Amniotic stem cell (primary cell): ENCODE measurements around the gene SENP8.
"Not testable (repeated sequence)": the region's sequence is repeated elsewhere in the genome, so short reads cannot be mapped to it uniquely, and the experiment has no call there.

Experiments used
- DNase-seq: peaks from one replicate; lab custom pipeline; 2025; lab: John Stamatoyannopoulos, UW

SENP8 gene

GRCh38 chr15:72118017-72118978 is at the start of gene SENP8, which contains the start of gene MYO9A:
Gene SENP8 (plus strand): TSS chr15:72118403. CDS start chr15:72139624, 21,221 bp downstream.
Gene MYO9A (minus strand): TSS chr15:72118150. CDS start chr15:72046563, 71,587 bp downstream.
- DNase-seq: peak; percentile 96

- no peak for DNase-seq
Measured at GRCh38 chr15:72068856-72069255, 49.3 kb upstream of the SENP8 start.

DNA sequence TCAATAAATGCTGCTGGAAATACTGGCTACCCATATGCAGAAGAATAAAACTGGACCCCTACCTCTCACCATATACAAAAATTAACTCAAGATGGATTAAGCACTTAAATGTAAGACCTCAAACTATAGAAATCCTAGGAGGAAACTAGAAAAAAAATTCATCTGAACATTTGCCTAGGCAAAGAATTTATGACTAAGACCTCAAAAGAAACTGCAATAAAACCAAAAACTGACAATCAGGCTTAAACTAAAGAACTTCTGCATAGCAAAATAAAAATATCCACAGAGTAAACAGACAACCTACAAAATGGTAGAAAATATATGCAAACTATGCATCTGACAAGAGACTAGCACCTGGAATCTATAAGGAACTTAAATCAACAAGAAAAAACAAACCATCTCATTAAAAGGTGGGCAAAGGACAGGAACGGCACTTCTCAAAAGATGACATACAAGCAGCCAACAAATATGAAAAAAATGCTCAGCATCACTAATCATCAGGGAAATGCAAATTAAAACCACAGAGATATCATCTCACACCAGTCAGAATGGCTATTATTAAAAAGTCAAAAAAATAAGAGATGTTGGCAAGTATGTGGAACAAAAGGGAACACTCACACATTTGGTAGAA is 47.3 kb upstream of the SENP8 start:
- DNase-seq: no peak

- not testable (repeated sequence) for DNase-seq
Measured at GRCh38 chr15:72071448-72071825, 46.8 kb upstream of the SENP8 start.

- no peak for DNase-seq
Measured at GRCh38 chr15:72074335-72075060, 43.7 kb upstream of the SENP8 start.

DNA sequence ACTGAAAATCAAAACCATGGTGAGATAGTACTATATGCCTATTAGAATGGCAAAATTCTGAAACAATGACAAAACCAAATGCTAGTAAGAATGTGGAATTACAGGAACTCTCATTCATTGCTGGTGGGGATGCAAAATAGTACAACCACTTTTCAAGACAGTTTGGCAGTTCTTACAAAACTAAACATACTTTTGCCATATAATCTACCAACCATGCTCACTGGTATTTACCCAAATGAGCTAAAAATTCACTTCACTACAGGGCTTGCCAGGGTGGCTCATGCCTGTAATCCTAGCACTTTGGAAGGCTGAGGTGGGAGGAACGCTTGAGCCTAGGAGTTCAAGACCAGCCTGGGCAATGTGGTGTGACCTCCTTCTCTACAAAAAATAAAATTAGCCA is 40.3 kb upstream of the SENP8 start:
- DNase-seq: no peak

- no peak for DNase-seq
Measured at GRCh38 chr15:72078887-72079286, 39.3 kb upstream of the SENP8 start.

DNA sequence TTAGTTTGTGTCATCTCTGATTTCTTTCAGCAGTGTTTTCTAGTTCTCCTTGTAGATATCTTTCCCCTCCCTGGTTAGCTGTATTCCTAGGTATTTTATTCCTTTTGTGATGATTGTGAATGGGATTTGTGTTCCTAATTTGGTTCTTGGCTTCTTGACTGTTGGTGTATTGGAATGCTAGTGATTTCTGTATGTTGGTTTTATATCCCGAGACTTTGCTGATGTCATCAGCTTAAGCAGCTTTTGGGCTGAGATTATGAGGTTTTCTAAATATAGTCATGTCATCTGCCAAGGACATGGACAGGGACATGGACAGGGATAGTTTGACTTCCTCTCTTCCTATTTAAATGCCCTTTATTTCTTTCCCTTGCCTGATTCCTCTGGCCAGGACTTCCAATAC is 36.0 kb upstream of the SENP8 start:
- no peak for DNase-seq

DNA sequence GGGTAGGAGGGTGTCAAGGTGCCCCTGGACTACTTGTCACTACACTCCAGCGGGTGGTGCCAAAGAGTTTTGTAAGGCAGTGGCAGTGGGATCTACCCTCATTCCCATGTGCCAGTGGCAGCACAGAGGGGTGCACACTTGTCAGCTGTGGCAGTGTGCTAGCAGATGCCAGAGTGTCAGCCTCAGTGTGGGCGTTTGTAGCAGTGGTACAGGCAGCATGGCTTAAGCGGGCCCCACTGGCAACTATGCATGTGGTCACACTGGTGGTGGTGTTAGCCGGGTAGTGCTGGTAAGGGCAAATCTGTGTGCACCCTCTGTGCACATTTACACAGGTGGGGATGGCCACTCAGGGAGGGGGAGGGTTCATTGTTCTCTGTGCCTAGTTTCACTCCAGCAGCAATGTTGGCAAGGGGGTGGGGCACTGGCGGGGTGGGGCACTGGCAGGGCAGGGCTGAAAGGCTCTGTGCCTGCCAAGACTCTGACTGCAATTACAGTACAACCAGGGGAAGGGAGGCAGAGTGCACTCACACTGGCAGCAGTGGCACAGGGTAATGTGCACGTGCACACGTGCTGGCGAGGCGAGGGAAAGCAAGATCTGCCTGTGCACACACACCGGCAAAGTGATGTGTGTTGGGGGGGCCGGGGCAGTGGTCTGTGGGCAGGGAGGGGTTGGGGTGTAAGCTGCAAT is 32.0 kb upstream of the SENP8 start:
- no peak for DNase-seq

DNA sequence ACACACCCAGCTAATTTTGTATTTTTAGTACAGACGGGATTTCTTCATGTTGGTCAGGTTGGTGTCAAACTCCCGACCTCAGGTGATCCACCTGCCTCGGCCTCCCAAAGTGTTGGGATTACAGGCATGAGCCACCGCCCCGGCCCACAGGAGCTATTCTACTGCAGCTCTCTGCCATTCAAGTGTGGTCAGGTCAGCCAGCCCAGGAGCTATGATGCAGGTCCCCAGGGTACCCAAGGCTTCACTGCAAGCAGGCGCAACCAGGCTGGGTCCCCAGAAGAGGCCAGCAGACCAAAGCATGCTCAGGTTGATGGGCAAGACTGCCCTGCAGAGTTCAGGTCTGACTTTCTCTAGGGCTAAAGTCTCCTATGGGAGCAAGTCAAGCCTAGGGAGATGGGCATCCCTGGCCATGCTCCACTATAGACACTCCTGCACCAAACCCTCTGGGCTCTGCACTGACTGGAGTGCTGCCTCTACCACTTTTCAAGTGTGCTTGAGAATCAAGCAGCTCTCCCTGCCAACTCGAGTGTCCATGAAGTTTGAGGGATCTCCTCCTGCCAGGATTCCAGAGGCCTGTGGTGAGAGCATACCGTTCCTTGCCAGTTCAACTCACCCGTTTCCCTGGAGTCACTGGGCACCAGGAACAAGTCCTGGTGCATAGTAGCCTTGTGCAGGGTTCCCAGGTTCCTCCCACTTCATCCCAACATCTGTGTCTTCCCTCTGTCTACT is 31.1 kb upstream of the SENP8 start:
- no peak for DNase-seq

DNA sequence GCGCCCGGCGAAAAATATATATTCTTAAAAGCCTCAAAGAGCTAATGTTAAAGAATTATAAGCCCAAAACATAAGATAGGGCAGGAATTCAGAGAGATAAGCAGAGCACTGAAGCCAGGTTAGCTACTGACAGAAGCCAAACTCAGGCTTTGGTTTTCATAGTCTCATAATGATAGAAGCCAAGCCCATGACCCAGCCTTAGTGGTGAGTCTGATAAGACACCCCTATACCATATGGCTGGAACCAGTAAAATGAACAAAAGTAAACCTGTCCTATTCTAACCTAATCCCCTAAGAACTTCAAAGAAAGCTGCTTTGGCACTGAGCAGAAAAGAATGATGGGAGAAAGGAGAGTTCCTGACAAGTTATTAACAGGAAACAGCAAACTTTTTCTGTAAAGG is 26.2 kb upstream of the SENP8 start:
- no peak for DNase-seq

GRCh38 chr15:72092691-72093090 is 25.5 kb upstream of the SENP8 start:
- no peak for DNase-seq

- DNase-seq: no peak
Measured at GRCh38 chr15:72096796-72097195, 21.4 kb upstream of the SENP8 start.

- DNase-seq: no peak
Measured at GRCh38 chr15:72098040-72098439, 20.2 kb upstream of the SENP8 start.

GRCh38 chr15:72099155-72099554 is 19.0 kb upstream of the SENP8 start:
- DNase-seq: no peak

DNA sequence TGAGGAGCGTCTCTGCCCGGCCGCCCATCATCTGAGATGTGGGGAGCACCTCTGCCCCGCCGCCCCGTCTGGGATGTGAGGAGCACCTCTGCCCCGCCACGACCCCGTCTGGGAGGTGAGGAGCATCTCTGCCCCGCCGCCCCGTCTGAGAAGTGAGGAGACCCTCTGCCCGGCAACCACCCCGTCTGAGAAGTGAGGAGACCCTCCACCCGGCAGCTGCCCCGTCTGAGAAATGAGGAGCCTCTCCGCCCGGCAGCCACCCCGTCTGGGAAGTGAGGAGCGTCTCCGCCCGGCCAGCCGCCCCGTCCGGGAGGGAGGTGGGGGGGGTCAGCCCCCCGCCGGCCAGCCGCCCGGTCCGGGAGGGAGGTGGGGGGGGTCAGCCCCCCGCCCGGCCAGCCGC is 17.7 kb upstream of the SENP8 start:
- not testable (repeated sequence) for DNase-seq

- DNase-seq: no peak
Measured at GRCh38 chr15:72105111-72105510, 13.1 kb upstream of the SENP8 start.

- no peak for DNase-seq
Measured at GRCh38 chr15:72106068-72106467, 12.1 kb upstream of the SENP8 start.

GRCh38 chr15:72110355-72110754 is 7.8 kb upstream of the SENP8 start:
- DNase-seq: no peak

GRCh38 chr15:72112116-72112515 is 6.1 kb upstream of the SENP8 start:
- DNase-seq: no peak

DNA sequence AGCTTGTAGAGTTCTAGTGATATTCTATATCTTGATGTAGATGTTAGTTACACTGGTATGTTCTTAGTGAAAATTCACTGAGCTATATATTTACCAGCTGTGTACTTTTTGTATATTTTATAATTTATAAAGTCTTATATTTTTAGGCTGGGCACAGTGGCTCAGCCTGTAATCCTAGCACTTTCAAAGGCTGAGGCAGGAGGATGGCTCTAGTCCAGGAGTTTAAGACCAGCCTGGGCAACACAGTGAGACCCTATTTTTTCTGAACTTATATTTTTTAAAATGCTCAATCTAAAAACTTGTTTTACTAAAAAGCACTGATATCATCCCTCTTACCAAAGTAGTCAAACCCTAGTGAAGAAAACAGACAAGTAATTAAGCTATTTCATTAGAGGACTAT is 5.4 kb upstream of the SENP8 start:
- no peak for DNase-seq
